ENCODE measurements around the gene GRIK4.
A peak's percentile ranks its signal among the peaks of the same experiment; 100 is the strongest.

Gene GRIK4

DNA sequence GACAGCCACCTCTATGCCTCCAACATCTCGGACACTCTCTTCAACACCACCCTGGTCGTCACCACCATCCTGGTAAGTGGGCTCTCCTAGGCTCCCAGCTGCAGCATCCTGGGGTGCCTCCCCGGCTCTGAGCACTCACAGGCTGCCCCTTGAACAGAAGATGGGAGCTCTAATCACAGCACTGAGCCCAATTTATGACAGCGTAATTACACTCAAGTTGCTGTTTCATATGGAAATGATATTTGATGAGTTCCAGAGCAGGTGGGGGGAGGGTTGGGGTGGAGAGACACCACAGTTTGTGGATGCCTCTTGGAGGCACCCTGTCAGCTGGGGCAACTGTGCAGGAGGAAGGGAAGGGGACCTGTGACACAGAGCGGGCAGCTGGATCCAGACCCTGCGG, 387.0 kb downstream of the GRIK4 start:
- no peak for DNase-seq

DNA sequence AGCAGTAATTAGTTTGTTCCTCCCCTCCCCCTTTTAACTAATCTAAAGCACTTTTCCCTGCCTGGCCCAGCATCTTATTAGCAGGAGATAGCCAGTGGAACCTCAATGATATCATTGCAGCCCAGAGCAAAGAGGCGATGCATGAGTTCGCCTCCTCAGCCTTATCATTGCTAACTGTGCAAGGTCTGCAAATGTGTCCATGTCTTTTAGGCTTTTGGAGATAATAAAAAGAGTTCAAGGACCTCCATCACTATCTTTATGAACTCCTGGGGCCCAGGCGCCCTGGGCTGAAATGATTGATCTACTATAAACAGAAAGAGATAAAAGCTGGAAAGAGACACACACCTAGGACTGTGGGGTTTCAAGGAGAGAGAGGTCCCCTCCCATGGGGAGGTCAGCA, 388.2 kb downstream of the GRIK4 start:
- no peak for DNase-seq

DNA sequence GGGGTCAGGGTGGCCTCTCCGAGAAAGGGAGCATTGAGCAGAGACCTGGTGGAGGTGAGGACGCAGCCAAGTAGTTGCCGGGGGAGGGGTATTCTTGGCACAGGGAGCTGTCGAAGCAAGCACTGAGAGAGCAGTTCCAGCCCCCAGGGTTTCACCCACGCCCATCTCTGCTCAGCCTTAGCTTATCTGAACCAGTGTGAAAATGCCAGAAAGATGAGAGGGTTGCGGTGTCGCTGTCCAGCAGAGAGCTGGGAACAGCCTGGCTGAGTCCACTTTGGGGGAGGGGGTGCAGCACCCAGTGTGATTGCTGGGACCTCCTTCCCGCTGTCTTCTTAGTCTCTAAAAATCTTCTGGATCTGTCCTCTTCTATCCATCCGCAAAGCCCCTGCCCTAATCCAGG, 389.1 kb downstream of the GRIK4 start:
- DNase-seq, result no peak

DNA sequence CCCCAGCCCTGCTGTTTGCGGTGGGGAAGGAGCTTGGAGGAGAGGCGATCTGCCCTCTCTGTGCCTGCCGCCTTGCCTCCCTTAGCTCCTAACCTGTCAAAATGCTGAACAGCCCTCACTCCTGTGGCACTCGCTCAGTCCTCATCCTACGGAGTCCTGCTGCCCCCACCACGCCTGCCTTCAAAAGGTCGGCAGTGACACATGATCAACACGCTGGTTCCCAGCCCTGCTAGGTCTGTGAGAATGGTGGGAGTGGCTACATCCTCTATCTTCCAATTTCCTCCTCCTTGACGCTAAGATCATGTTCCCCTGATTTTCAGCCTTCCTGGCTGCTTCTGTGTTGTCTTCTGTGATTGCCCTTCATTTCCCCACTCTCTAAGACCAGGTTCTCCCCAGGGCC, 392.1 kb downstream of the GRIK4 start:
- DNase-seq, result no peak

DNA sequence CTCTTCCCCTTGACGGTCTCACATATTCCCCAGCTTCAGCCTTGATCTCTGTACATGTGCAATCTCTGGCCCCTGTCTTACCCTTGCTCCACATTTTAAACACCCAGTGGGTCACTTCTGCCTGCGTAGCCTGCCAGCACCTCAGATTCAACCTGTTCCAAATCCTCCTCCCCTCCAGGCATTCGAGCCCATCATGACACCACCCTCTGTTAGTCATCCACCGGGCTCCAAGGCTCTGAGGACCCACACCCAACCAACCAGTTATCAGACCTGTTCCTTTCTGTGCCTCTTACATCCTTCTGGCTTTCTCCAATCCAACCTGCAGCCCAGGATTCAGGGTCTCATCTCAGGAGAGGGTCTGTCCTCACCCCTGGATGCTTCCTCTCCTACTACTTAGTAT, 392.6 kb downstream of the GRIK4 start:
- DNase-seq, result no peak

DNA sequence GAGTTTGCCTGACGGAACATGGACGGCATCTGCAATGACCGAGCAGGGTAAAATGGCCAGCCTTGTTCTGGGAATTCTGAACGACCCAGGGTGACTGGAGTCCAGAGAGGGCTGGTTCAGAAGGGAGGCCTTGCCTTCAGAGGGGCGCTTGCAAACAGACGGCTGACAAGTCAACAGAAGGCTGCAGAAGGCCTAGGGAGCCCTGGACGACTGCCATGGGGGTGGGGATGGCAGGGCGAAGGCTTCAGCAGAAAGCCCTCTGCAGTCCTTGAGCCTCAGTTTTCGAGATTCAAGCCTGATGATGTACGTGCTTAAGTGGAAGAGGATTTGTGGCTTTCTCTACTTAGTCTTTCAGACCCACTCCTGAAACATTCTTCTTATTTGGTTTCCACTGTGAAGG, 395.2 kb downstream of the GRIK4 start:
- DNase-seq, result no peak

DNA sequence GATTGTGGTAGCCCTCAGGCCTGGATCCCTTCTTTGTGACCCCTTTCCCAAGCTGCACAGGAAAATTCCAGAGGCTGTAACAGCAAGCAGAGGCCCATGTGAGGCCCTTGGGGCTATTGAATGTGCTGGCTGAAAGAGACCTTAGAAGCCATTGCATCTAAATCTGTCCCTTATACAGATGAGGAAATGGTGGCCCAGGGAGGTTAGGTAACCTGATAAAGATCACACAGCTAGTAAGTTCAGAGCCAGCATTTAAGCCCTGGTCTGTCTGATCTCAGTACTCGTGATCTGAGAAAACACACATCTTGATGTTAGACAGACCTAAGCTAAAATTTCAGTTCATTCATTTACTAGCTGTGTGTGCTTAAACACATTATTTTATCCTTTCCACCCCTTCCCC, 396.4 kb downstream of the GRIK4 start:
- no peak for DNase-seq

DNA sequence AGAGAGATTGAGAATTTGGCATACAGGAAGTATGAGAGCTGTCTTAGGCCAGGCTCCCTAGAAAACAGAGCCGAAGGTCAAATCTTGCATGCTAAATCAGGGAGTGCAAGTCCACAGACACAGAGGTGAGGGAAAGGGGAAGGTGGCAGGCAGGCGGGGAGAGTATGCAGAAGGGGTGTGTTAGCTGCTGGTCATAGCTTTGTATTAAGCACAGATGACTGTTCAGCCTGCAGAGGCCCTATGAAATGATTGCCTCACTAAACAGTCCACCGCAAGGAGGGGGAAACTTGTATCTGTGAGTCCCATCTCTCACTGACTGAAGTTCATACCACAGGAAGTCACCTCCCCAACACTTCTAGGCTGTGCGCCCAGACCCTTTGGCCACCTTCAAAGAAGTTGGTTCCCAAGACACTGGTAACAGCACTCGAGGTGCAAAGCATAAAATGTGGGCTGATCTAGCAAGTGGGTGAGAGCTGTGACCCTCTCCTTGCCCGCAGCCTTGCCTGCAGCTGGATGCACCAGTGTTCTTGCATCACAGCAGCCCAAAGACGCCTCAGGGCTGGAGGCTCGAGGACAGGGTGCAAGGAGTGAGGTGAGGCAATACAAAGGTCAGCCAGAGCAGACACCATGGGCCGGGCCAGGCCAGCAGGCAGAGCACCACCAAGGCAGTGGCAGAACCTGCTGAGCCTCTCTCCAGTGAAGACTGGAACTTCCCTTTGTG, 397.1 kb downstream of the GRIK4 start:
- DNase-seq, result no peak

DNA sequence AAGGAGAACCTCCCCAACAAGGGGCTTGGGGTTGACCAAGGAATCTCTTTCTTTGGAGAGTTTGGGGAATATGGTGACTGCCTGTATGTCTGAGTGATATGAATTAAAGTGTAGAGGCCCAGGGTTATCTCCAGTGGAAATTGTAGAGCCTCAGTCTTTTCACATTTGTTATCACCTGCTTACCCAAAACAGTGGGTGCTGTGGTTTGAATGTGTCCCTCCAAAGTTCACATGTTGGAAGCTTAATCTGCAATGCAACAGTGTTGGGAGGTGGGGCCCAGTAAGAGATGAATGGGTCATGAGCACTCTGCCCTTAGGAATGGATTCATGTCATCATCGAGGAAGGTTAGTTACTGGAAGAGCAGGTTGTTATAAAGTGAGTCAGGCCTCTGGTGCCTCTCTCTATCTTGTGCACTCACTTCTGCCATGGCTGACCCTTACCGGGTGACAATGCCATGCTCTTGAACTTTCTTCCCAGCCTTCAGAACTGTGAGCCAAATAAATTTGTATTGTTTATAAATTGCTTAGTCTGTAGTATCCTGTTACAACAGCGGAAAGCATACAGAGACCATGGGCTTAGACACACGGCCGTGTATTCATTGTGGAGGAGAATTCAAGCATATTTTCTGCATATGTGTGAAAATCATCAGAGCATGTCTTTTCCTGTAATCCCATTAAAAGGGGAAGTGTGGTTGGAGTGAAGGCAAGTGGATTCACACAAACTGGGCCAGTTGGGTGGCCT, 398.3 kb downstream of the GRIK4 start:
- DNase-seq, result no peak

DNA sequence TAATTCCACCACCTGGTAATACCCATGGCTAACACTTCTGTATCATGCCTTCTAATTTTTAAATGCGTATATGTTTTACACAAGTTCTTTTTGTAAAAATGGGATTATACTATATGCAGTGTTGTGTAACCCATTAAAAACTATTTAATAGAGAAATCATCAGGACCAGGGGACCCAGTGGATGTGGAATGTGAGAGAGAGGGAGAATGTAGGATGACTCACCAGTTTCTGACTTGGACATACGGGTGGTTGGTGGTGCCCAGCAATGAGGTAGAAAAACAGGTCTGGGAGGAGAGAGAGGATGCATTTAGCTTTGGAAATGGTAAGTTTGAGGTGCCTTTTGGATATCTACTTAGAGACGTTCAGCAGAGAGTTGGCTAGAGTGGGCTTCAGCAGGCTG, 400.4 kb downstream of the GRIK4 start:
- DNase-seq, result no peak

DNA sequence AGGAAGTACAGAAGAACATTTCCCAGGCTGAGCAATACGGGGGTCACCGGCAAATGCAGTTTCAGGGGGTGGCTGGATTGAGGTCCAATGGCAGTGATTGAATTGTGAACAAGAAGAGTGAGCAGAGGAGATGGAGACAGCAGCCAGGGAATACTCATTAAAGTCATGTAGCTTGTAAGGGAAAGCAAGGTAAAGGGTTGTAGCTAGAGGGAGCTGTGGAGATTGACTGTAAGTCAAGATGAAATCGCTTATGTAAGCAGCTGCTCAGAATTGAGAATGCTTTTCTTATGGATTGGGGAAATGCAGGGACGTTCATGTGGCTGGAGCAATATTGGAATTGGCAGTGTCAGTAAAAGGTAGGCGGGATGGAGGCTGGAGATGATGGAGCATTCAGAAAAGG, 401.0 kb downstream of the GRIK4 start:
- DNase-seq, result peak; percentile 33

DNA sequence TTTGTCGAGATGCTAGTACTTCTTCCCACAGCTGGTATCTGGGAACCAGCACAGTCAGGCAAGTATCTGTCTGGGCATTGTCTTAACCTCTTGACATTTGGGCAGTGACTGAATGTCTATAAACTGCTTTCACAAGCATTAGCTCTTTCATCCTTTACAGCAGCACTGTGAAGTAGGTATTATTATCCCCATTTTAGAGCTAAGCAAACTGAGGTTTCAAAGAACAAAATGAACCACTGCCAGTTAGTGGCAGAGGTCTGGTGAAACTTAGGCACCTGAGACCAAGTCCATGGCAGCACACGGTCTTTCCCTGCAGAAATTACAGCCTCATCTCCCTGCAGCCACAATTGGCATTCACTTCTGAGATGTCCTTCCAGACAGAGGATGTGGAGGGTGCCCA, 401.4 kb downstream of the GRIK4 start:
- DNase-seq, result no peak

DNA sequence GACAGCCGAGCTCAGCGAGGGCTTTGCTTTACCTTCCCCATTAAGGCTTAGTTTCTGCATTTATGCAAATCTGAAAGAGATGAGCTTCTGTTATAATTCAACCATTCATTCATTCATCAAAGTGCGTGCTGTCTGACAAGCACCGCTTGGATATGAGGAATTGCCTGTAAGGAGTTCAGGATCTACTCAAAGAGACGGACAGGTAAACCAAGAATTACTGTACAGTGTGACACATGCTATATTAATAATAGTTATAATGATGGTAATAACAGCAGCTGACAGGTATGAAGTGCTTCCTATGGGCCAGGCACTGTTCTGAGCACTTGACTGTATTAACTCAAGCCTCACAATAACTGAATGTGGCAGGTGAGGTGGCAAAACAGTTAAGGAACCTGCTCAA, 402.5 kb downstream of the GRIK4 start:
- DNase-seq, result no peak

DNA sequence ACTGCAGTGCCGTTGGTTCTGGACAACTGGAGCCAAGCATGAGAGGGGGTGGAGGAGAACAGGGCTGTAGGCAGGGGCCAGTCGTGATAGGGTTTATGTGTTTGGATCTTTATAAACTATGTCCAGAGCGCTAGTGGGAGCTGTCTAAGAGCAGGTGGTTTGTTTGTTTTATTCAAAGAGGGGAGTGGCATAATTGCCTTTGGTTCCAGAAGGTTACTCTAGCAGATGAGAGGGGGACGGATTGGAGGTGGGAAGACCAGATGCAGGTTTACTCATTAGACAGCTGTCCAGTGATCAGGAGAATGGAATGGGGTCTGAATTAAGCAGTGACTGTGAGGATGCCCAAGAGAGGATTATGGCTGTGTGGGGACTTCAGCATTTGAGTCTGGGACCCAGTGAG, 403.1 kb downstream of the GRIK4 start:
- no peak for DNase-seq

DNA sequence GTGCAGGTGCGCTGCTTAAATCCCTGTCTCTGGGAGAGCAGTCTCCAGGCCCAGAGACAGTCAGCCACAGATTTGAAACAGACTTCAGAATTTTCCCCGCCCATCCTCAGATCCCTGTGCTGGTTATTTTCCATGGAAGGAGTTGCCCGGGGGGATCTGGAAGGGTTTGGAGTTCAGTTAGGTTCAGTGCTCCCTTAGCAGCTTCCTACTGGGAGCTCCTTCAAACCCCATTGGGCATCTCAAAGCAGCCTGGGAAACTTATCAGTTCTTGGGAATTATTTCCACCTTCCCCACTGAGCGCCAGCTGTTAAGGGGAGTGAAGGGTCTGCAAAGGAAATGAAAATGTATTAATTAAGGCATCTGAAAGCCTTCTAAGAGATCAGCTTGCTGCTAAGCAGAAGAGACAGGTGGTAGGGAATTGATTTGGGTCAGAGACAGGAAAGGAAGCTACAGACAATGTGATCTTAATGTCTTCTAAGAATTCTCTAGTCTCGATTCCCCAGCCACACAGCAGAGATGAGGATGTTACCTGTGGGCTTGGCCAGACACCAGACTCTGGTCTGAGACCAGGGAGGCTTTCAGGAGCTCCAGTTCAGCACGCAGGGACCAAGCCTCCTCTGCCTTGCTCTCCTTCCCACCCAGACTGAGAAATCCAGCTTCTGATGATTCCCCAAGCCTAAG, 406.2 kb downstream of the GRIK4 start:
- DNase-seq, result no peak

DNA sequence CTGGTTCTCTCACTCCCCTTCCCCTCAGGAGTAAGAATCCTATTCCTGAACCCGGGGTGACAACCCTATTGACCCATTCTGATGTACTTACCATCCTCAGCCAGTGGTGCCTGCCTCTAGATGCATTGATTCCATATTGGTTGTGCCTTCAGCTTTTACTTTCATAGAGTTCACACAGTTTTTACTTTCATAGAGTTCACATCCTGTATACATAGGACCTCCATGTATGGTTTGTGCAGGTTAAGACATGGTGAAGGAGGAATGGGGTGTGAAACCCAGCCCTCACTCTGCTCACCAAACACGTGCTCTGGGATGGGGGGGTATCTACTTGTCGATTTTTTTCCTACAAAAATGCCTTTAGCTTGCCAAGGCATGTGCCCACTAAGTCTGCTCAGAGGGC, 406.7 kb downstream of the GRIK4 start:
- no peak for DNase-seq

DNA sequence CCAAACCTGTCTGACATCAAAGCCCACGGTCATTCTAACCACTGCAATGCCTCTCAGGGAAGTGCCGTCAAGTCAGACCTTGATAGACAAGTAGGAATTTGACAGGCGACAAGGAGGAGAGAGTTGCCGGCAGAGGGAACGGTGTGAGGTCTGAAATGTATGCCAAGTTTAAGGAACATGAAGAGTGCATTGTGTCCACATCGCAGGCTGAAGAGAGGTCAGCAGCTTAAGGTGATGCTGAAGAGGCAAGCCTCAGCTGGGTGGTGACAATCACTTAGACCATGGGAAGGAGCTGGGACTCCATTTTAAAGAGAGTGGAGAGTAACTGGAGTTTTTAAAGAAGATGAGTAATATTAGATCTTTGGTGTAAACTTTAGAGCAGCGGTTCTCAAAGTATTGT, 407.5 kb downstream of the GRIK4 start:
- DNase-seq, result no peak

DNA sequence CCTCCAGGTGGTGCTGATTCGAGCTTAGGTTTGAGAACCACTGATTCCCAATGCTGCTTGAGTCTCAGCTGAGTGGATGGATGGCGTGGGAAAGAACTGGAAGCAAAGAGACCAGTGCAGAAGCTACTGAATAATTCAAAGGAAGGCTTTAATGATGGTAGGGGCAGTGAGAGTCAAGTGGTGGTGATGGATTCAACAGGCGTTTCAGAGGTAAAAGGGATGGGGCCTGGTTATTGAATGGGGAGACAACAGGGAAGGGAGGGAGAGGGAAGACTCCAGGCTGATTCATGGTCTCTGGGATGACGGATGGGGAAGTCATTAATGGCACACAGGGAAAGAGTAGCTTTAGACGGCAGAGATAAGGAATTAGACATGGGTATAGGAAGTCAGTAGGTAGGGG, 408.0 kb downstream of the GRIK4 start:
- no peak for DNase-seq

DNA sequence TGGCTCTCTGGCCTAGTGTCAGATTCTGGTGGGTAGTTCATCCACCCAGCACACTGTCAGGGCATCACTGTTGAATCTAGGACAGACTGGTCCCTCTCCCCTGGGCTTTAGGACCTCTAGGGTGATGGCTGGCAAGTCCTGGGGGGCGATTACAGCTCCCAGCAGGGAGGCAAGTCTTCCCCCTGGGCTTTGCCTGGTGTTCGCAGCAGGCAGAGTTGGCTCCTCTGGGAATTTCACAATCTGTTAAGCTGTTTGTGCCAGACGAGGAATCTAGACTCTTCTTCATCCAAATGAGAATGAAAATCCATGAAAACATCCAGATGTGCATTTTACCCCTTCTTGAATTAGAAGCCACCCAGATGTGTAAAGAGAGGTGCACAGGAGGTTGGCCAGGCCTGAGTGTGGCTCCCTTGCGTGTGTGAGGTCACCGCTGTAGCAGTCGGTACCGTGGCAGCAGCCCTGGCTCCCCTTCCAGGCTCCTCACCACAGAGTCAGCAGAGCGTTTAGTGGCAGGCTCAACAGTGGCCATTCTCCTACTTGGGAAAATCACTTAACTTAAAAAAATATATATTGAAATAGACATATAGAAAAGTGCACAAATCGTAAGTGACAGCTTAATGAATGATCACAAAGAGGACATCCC, 412.4 kb downstream of the GRIK4 start:
- no peak for DNase-seq

DNA sequence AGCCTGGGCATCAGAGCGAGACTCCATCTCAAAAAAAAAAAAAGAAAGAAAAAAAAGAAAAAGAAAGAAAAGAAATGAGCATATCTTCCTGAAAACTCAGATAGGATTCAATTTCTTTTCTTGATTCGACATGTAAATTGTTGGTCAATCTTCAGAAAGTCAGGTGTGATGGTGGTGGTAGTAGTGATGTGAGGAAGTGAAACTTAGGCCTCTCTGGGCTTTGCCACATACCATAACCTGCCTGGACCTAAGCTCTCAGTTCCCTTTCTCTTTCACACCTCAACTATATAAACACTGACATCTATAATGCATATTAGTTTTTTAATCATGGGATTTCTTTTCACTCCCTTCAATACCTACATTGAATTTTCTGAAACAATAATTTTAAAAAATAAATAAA, 414.4 kb downstream of the GRIK4 start:
- no peak for DNase-seq

DNA sequence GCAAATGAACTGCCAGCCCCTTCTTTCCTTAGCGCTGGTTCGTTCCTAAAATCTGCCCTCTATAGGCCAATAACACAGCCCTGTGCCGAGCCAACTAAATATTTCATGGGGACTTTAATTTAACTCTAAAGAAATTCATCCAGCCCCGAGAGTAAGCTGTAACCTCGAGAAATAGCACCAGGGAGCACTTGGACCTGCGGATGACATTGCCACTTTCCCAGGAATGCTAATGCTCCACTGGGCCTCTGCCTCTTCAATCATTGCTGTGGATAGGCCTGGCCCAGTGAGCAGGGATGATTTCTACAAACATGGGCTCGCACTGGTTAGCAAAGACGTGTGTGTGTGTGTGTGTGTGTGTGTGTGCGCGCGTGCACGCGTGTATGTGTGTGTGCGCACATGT, 417.1 kb downstream of the GRIK4 start:
- no peak for DNase-seq

DNA sequence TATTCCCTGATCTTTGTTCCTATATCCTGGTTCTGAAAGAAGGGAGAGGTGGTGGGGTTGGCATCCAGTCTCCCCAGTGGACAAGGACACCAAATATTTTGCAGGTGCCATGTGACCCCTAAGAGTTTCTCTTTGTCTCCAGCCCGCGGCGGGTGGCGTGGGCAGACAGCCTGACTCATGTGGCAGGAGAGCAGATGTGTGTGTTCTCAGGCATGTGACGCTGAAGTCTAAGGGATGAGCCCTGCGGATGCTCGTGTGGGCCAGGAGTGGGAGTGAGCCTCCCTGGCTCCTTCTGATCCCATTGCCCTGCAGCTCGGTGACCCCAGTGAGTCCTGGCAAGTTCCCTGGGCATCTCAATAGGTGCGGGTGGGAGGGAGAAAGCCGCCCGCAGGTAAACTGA, 417.5 kb downstream of the GRIK4 start:
- DNase-seq, result no peak

DNA sequence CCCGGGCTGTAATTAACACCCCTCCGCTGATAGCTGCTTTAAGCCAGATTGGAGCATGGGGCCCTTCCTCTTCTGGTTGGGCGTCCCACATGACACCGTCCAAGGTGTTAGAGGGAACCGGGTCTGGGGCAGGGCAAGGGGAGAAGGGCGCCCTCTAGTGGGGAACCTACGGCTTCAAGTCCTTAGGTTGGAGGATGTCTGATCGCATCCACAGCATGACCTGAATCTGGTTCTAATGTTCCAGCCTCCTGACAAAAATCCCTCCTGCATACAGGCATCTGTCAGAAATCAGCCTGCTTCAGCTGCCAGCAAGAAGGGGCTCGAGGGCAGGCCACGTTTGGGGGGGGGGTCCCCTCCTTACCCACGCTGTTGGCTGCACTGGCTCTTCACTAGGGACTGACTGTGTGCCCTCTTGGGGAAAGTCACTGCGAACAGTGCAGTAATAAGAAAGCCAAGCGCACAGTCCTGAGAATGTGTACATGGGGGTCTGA, 418.2 kb downstream of the GRIK4 start:
- peak; percentile 44 for DNase-seq

All from HCEC 1CT (cell line).